Neuronal stem cell (in vitro differentiated cells): ENCODE results near the gene DKK1.

Source experiments
- DNase-seq: peaks from one replicate; pipeline ENCODE4 v3.0.0-alpha.2; 2013; ENCODE audit warnings: low spot score
- H2AFZ ChIP-seq: one replicate; pipeline ENCODE4 v1.6.1; 2013; ENCODE audit warnings: mild to moderate bottlenecking, low read length, inconsistent platforms
- H2AK5ac ChIP-seq: 2 replicates; pipeline ENCODE4 v1.6.1; 2013; ENCODE audit warnings: low read depth, mild to moderate bottlenecking, inconsistent platforms, low read length, moderate library complexity, mixed read lengths
- H2BK120ac ChIP-seq: 2 replicates; pipeline ENCODE4 v1.6.1; 2013; ENCODE audit warnings: low read depth, mild to moderate bottlenecking, inconsistent platforms, low read length, moderate library complexity, mixed read lengths
- H2BK12ac ChIP-seq: one replicate; pipeline ENCODE4 v1.6.1; 2013; ENCODE audit warnings: low read length, inconsistent platforms
- H2BK15ac ChIP-seq: 2 replicates; pipeline ENCODE4 v1.6.1; 2013; ENCODE audit warnings: mild to moderate bottlenecking, low read length, inconsistent platforms, mixed read lengths
- H2BK5ac ChIP-seq: one replicate; pipeline ENCODE4 v1.6.1; 2013; ENCODE audit warnings: inconsistent platforms, mild to moderate bottlenecking, low read length, moderate library complexity
- H3K14ac ChIP-seq: one replicate; pipeline ENCODE4 v1.6.1; 2013; ENCODE audit warnings: low read length, inconsistent platforms
- H3K18ac ChIP-seq: 2 replicates; pipeline ENCODE4 v1.6.1; 2013; ENCODE audit warnings: low read length, inconsistent platforms
- H3K23ac ChIP-seq: 2 replicates; pipeline ENCODE4 v1.6.1; 2013; ENCODE audit warnings: low read depth, mild to moderate bottlenecking, mixed read lengths, low read length, inconsistent platforms; ENCODE audit not compliant: poor library complexity
- H3K27ac ChIP-seq: replicated peaks from 3 replicates; pipeline ENCODE4 v1.5.1; 2013; ENCODE audit warnings: low read length, inconsistent platforms
- H3K27me3 ChIP-seq, 3 experiments: 2 replicates each; pipeline ENCODE4 v1.6.1; 2013; ENCODE audit warnings: low read length in 3 of 3, mild to moderate bottlenecking in 2 of 3, inconsistent platforms in 1 of 3, low read depth in 1 of 3, mixed read lengths in 1 of 3, moderate library complexity in 1 of 3; ENCODE audit not compliant: control insufficient read depth in 3 of 3, insufficient read depth in 3 of 3
- H3K36me3 ChIP-seq, 2 donors: replicated peaks in 1 of 2; 2 replicates each; pipeline ENCODE4 v1.6.1; 2013; ENCODE audit warnings: low read length in 2 of 2; ENCODE audit not compliant: control insufficient read depth in 2 of 2, insufficient read depth in 2 of 2
- H3K4ac ChIP-seq: 2 replicates; pipeline ENCODE4 v1.6.1; 2013; ENCODE audit warnings: inconsistent platforms, mild to moderate bottlenecking, low read length, moderate library complexity
- H3K4me1 ChIP-seq, 2 donors: 1 replicate in 1 of 2; 2 replicates in 1 of 2; pipeline ENCODE4 v1.6.1; 2013; ENCODE audit warnings: low read length in 2 of 2, low read depth in 1 of 2; ENCODE audit not compliant: control insufficient read depth in 2 of 2, insufficient read depth in 1 of 2
- H3K4me2 ChIP-seq: one replicate; pipeline ENCODE4 v1.6.1; 2013; ENCODE audit warnings: mild to moderate bottlenecking, low read length, inconsistent platforms; ENCODE audit not compliant: insufficient read depth, poor library complexity, severe bottlenecking
- H3K4me3 ChIP-seq, 2 donors: 2 replicates each; pipeline ENCODE4 v1.5.1; 2013; ENCODE audit warnings: low read length in 2 of 2, mild to moderate bottlenecking in 2 of 2, inconsistent platforms in 1 of 2, moderate library complexity in 1 of 2
- H3K79me1 ChIP-seq: one replicate; pipeline ENCODE4 v1.6.1; 2013; ENCODE audit warnings: low read depth, mild to moderate bottlenecking, inconsistent platforms, low read length, moderate library complexity
- H3K9ac ChIP-seq: one replicate; pipeline ENCODE4 v1.6.1; 2013; ENCODE audit warnings: mild to moderate bottlenecking, low read depth, low read length, inconsistent platforms; ENCODE audit not compliant: poor library complexity
- H3K9me3 ChIP-seq, 2 donors: replicated peaks in 1 of 2; 2 replicates each; pipeline versions ENCODE3 to v1.6.1; 2013; ENCODE audit warnings: low read length in 2 of 2, mild to moderate bottlenecking in 2 of 2, inconsistent platforms in 1 of 2, low read depth in 1 of 2, mixed read lengths in 1 of 2, moderate library complexity in 1 of 2; ENCODE audit not compliant: control insufficient read depth in 2 of 2, insufficient read depth in 1 of 2
- H4K8ac ChIP-seq: one replicate; pipeline ENCODE4 v1.6.1; 2013; ENCODE audit warnings: low read depth, mild to moderate bottlenecking, inconsistent platforms, low read length, moderate library complexity
- H4K91ac ChIP-seq: one replicate; pipeline ENCODE4 v1.6.1; 2013; ENCODE audit warnings: low read length, low read depth, mild to moderate bottlenecking, inconsistent platforms; ENCODE audit not compliant: poor library complexity
- WGBS, 2 donors: extraction: QIAGEN DNeasy Blood & Tissue Kit; methylation state at CpG; one replicate each; pipeline ENCODE4 v1.1.7; 2013; ENCODE audit warnings: missing lambda C conversion rate in 2 of 2, mixed read lengths in 1 of 2; ENCODE audit not compliant: insufficient read length in 2 of 2, insufficient replicate concordance in 1 of 2; ENCODE audit errors: extremely low coverage in 2 of 2; 5-methylcytosine and 5-hydroxymethylcytosine counted together

DKK1 gene

DNA sequence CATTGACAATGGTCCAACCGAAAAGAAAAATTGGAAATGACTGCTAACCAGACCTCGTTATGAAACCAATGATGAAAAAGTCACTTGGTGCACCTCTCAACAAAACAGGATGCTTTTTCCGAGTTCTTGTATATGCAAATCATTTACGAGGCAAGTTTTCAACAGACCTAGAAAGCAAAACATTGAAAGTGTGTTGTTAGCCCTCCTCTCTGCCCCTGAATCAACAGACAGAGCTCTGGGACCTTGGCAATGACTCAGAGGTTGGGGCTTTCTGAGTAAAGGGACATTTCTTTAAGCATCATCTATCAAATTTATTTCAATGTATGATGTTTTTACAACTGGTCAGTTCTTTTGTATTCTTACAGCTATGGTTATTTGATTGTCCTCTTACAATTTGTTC lies 16.3 kb upstream of the DKK1 start:
- Histone ChIP-seq H4K8ac (no peak overlapping the region), H2BK15ac (no peak overlapping the region), H2BK5ac (no peak overlapping the region), H2AK5ac (no peak overlapping the region), H3K4ac (no peak overlapping the region), H3K14ac (no peak overlapping the region), H3K23ac (no peak overlapping the region), H3K27me3 (no peaks in the 10 kb centered on the region), H4K91ac (no peak overlapping the region), H3K36me3 (no peaks in the 10 kb centered on the region), H2BK12ac (no peak overlapping the region), H2AFZ (no peak overlapping the region), H3K79me1 (no peaks in the 10 kb centered on the region), H3K27ac (no peak overlapping the region), H3K4me2 (no peak overlapping the region), H3K4me3 (no peak overlapping the region), H3K18ac (no peak overlapping the region), H2BK120ac (no peak overlapping the region), H3K4me1 (peaks cover 0 to 2% of the 10 kb centered on the region in 2 donors), H3K9me3 (no peaks in the 10 kb centered on the region), H3K9ac (no peak overlapping the region)
- WGBS, 2 donors, result no CpG with 5 or more reads among the region's 4 CpGs
- no peak for DNase-seq

- Histone ChIP-seq H3K4me2 (no peak overlapping the region), H3K27ac (no peak overlapping the region), H2BK120ac (no peak overlapping the region), H2AK5ac (no peak overlapping the region), H3K4me3 (no peak overlapping the region), H2AFZ (no peak overlapping the region), H4K91ac (no peak overlapping the region), H4K8ac (no peak overlapping the region), H3K18ac (no peak overlapping the region), H3K79me1 (no peaks in the 10 kb centered on the region), H3K36me3 (no peaks in the 10 kb centered on the region), H3K4ac (no peak overlapping the region), H3K9me3 (no peaks in the 10 kb centered on the region), H2BK5ac (no peak overlapping the region), H2BK12ac (no peak overlapping the region), H3K9ac (no peak overlapping the region), H3K14ac (no peak overlapping the region), H3K23ac (peak overlapping the region; percentile 8), H3K27me3 (no peaks in the 10 kb centered on the region), H2BK15ac (no peak overlapping the region), H3K4me1 (no peaks in the 10 kb centered on the region)
- DNase-seq, result no peak
- no CpG with 5 or more reads among the region's 4 CpGs for WGBS, 2 donors
These were observed 13.3 kb upstream of the DKK1 start for GRCh38 chr10:52300599-52301277.

DNA sequence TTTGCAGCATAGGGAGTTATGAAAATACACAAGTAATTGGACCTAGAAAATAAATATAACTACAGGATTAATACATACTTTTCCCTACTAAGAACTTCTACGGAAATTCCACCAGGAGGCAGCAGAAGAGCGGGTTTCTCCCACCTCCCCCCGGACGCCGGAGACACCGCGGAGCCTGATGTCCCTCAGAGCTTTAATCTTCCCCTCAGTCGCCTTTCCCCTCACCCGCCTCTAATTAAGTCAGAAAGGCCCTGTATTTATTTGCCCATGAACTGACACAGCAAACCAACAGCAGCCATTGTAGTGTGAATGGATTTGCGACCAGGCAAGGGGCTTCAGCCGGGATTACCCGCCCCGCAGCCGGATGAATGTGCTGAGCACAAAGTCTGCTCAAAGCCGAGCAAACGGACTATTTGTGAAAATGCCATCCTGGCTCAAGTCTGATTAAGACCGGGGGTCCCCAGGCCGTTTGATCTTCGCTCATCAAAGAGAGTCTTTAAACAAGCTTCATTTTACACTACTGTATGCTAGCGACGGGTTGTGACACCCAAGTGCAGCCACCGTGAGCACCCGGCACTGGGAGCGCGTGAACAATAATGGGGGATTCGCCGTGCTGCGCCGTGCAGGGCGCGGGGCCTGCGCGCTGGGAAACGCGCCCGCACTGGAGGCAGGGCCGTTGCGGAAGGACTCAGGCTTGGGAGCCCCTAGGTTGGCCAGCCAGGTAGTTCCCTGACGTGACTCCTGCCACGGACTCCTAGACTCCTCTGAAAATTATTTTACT lies 5.6 kb upstream of the DKK1 start:
- H3K4ac ChIP-seq, result no peak overlapping the region
- no peaks in the 10 kb centered on the region for H3K79me1 ChIP-seq
- H3K4me1 ChIP-seq, result peaks cover 1 to 2% of the 10 kb centered on the region in 2 donors
- WGBS, 2 donors, result no CpG with 5 or more reads among the region's 40 CpGs
- no peak overlapping the region for H2BK15ac ChIP-seq
- H3K27me3 ChIP-seq, result peaks cover 0 to 24% (median 11%) of the 10 kb centered on the region in 3 experiments
- H3K36me3 ChIP-seq, result no peaks in the 10 kb centered on the region
- no peaks in the 10 kb centered on the region for H3K9me3 ChIP-seq
- no peak overlapping the region for H4K8ac ChIP-seq
- no peak overlapping the region for H3K23ac ChIP-seq
- peak overlapping the region; percentile 95 for H3K4me2 ChIP-seq
- DNase-seq, result peak; percentile 75
- H2AK5ac ChIP-seq, result no peak overlapping the region
- H2BK120ac ChIP-seq, result no peak overlapping the region
- no peak overlapping the region for H2BK5ac ChIP-seq
- H2AFZ ChIP-seq, result peak overlapping the region; percentile 91
- H3K14ac ChIP-seq, result no peak overlapping the region
- H3K9ac ChIP-seq, result no peak overlapping the region
- no peak overlapping the region for H3K27ac ChIP-seq
- peak overlapping the region; percentile 26 to 75 for H3K4me3 ChIP-seq
- H3K18ac ChIP-seq, result peak overlapping the region; percentile 41
- no peak overlapping the region for H2BK12ac ChIP-seq
- no peak overlapping the region for H4K91ac ChIP-seq

DNA sequence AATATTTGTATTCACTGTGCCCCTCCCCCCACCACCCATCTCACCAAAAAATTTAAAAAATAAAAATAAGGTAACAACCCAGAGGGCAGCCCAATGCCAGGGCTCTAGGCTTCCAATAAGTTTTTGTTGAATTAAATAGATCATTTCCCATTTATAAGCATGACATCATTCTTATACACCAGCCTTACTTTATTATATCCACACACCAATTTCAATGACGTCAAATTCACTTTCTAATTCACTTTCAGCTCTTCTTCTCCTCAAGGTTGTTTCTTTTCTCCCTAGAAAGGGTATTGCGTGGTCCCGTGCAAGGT lies 1.2 kb upstream of the DKK1 start:
- 100% methylated on average over 1 of the region's 3 CpGs; no CpG with 5 or more reads in 1 of the 2 donors for WGBS, 2 donors
- Histone ChIP-seq H3K14ac (no peak overlapping the region), H3K9ac (no peak overlapping the region), H3K4ac (no peak overlapping the region), H2BK12ac (no peak overlapping the region), H3K4me3 (peak overlapping the region in 1 of 2 donors; percentile 53), H4K91ac (no peak overlapping the region), H3K9me3 (no peaks in the 10 kb centered on the region), H2BK5ac (no peak overlapping the region), H3K18ac (no peak overlapping the region), H2BK120ac (no peak overlapping the region), H2AFZ (peak overlapping the region; percentile 93), H3K79me1 (no peaks in the 10 kb centered on the region), H3K36me3 (no peaks in the 10 kb centered on the region), H3K4me1 (peaks cover 2 to 8% of the 10 kb centered on the region in 2 donors), H3K27ac (no peak overlapping the region), H2BK15ac (no peak overlapping the region), H4K8ac (no peak overlapping the region), H3K27me3 (peaks cover 7 to 55% (median 11%) of the 10 kb centered on the region in 3 experiments), H3K23ac (no peak overlapping the region), H2AK5ac (no peak overlapping the region), H3K4me2 (no peak overlapping the region)
- DNase-seq, result no peak
